KMS-11 (cell line): Measurements from ENCODE around the gene GZMA.

Experiments
- H2AFZ ChIP-seq: fragments of 200-600 bp; sonication (generic); 2 replicates; pipeline ENCODE4 v1.6.1; 2016; ENCODE audit warnings: antibody characterized with exemption, mixed run types, low read depth
- H3K27ac ChIP-seq: fragments of 200-600 bp; sonication (generic); 2 replicates; pipeline ENCODE4 v1.6.1; 2016; ENCODE audit warnings: mild to moderate bottlenecking, mixed run types
- H3K27me3 ChIP-seq: fragments of 200-600 bp; sonication (generic); 2 replicates; pipeline ENCODE4 v1.6.1; 2017; ENCODE audit warnings: mild to moderate bottlenecking, low read depth, mixed run types, moderate library complexity; ENCODE audit not compliant: insufficient read depth
- H3K36me3 ChIP-seq: fragments of 200-600 bp; sonication (generic); 2 replicates; pipeline ENCODE4 v1.6.1; 2017; ENCODE audit warnings: mild to moderate bottlenecking, mixed run types; ENCODE audit not compliant: insufficient read depth
- H3K4me1 ChIP-seq: fragments of 200-600 bp; sonication (generic); 2 replicates; pipeline ENCODE4 v1.6.1; 2016; ENCODE audit warnings: mild to moderate bottlenecking, low read depth, mixed run types; ENCODE audit not compliant: poor library complexity, severe bottlenecking
- H3K4me2 ChIP-seq: fragments of 200-600 bp; sonication (generic); 2 replicates; pipeline ENCODE4 v1.7.0; 2016; ENCODE audit warnings: mild to moderate bottlenecking, mixed run types
- H3K4me3 ChIP-seq: fragments of 200-600 bp; sonication (generic); IDR thresholded peaks from 2 replicates; pipeline ENCODE4 v1.6.1; 2017; ENCODE audit warnings: low read depth, low read length, mixed read lengths; ENCODE audit not compliant: insufficient read depth
- H3K79me2 ChIP-seq: fragments of 200-600 bp; sonication (generic); 2 replicates; pipeline ENCODE4 v1.6.1; 2016; ENCODE audit warnings: low read depth, mixed run types; ENCODE audit not compliant: insufficient read depth
- H3K9ac ChIP-seq: fragments of 200-600 bp; sonication (generic); 2 replicates; pipeline ENCODE4 v1.6.1; 2016; ENCODE audit warnings: mild to moderate bottlenecking, mixed run types
- H4K20me1 ChIP-seq: fragments of 200-600 bp; sonication (generic); 2 replicates; pipeline ENCODE4 v1.6.1; 2016; ENCODE audit warnings: mild to moderate bottlenecking, mixed run types; ENCODE audit not compliant: insufficient read depth
- TF ChIP-seq, protein P1 (sequence below): fragments of 200-600 bp; sonication (generic); conservative IDR thresholded peaks from 2 replicates; pipeline ENCODE4 v1.6.1; 2017; ENCODE audit warnings: low read depth, mild to moderate bottlenecking, antibody characterized with exemption, low read length, moderate library complexity, mixed read lengths

Gene GZMA

GRCh38 chr5:55102348-55102747, at the start of gene GZMA:
GZMA (plus strand) TSS chr5:55102646; CDS start chr5:55102683, 37 bp downstream.
- TF ChIP-seq, protein P1, sequence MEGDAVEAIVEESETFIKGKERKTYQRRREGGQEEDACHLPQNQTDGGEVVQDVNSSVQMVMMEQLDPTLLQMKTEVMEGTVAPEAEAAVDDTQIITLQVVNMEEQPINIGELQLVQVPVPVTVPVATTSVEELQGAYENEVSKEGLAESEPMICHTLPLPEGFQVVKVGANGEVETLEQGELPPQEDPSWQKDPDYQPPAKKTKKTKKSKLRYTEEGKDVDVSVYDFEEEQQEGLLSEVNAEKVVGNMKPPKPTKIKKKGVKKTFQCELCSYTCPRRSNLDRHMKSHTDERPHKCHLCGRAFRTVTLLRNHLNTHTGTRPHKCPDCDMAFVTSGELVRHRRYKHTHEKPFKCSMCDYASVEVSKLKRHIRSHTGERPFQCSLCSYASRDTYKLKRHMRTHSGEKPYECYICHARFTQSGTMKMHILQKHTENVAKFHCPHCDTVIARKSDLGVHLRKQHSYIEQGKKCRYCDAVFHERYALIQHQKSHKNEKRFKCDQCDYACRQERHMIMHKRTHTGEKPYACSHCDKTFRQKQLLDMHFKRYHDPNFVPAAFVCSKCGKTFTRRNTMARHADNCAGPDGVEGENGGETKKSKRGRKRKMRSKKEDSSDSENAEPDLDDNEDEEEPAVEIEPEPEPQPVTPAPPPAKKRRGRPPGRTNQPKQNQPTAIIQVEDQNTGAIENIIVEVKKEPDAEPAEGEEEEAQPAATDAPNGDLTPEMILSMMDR = no peak
- Histone ChIP-seq H3K79me2 (no peaks in the 10 kb centered on the region), H3K4me3 (no peak within 1 kb of the TSS), H3K36me3 (no peaks in the 10 kb centered on the region), H3K27me3 (peaks cover 8% of the 10 kb centered on the region), H3K4me2 (peak within 1 kb of the TSS; percentile 47), H3K27ac (no peak within 1 kb of the TSS), H3K4me1 (peaks cover 22% of the 10 kb centered on the region), H3K9ac (no peak within 1 kb of the TSS), H4K20me1 (no peaks in the 10 kb centered on the region), H2AFZ (no peak within 1 kb of the TSS)

DNA sequence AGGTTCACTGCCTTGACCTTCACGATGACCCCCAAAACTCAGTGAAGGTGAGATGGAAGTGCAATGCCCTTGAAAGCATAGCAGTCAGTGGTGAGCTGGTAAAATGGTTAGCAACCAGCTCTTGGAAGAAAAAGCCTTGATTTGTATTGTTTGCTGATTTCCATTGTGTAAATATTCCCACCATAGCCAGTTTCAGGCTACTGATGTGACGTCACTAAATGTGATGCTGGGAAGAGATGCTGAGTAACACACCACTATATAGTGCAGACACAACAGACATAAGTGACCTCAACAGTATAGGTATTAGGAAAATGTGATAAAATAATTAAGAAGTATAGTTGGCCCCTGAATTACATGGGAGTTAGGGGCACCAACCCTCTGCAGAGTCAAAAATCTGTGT, 47.3 kb upstream of the GZMA start:
- TF ChIP-seq, protein P1 = no peak
- H3K27ac ChIP-seq = no peak overlapping the region

GRCh38 chr5:55062039-55062779, 40.2 kb upstream of the GZMA start:
- H3K79me2 ChIP-seq = no peaks in the 10 kb centered on the region
- no peak overlapping the region for H3K9ac ChIP-seq
- no peaks in the 10 kb centered on the region for H3K27me3 ChIP-seq
- H4K20me1 ChIP-seq = no peaks in the 10 kb centered on the region
- H3K4me2 ChIP-seq = no peak overlapping the region
- no peak overlapping the region for H3K4me3 ChIP-seq
- no peak overlapping the region for H3K27ac ChIP-seq
- no peaks in the 10 kb centered on the region for H3K36me3 ChIP-seq
- TF ChIP-seq, protein P1 = no peak
- H2AFZ ChIP-seq = no peak overlapping the region
- no peaks in the 10 kb centered on the region for H3K4me1 ChIP-seq

More for the DNA sequence above, 47.3 kb upstream of the GZMA start:
- Histone ChIP-seq H3K27me3 (no peaks in the 10 kb centered on the region), H3K4me2 (no peak overlapping the region), H3K4me1 (no peaks in the 10 kb centered on the region), H3K79me2 (no peaks in the 10 kb centered on the region), H3K9ac (no peak overlapping the region), H2AFZ (no peak overlapping the region), H3K36me3 (no peaks in the 10 kb centered on the region), H3K4me3 (no peak overlapping the region), H4K20me1 (no peaks in the 10 kb centered on the region)

DNA sequence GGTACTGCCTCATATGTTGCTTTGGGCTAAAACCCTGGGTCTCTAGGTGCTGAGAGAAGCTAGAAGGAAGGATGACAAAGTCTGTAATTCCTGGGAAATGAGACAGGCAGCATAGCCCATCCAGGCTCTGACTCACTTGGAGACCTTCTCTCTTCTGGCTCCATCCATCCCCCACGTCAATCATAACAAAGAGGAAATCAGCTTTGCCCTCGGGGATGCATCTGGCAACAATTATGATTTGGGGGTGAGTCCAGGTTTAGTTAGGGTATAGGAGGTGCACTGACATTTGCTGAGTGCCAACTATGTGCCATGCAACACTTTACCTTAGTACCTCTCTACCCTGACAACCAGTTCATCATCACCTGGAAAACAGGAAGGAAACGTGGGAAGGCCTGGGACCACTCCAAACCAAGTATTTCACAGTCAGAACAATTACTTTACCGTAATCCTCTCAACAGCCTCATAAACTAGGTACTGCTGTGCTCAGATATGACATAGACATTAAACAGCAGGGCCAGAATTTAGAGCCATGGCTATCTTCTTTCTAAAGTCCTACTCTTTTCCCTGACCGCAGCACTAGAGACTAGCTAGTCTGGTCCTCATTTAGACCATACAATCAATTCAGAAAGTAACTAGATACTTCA, 39.1 kb upstream of the GZMA start:
- H3K36me3 ChIP-seq = no peaks in the 10 kb centered on the region
- no peak overlapping the region for H3K4me3 ChIP-seq
- H3K4me1 ChIP-seq = no peaks in the 10 kb centered on the region
- no peak overlapping the region for H2AFZ ChIP-seq
- no peak overlapping the region for H3K4me2 ChIP-seq
- no peaks in the 10 kb centered on the region for H3K27me3 ChIP-seq
- TF ChIP-seq, protein P1 = no peak
- H3K79me2 ChIP-seq = no peaks in the 10 kb centered on the region
- no peak overlapping the region for H3K27ac ChIP-seq
- no peak overlapping the region for H3K9ac ChIP-seq
- no peaks in the 10 kb centered on the region for H4K20me1 ChIP-seq
